Esophagus muscularis mucosa (tissue), 4 donors: Measurements from ENCODE around the gene COBL. TPM values are rescaled to one million over a fixed set of nuclear protein-coding genes. Genes with fewer than 3 reads are reported as not detected.

Source experiments
- DNase-seq: peaks from one replicate; pipeline ENCODE4 v3.0.0-alpha.2; 2017; ENCODE audit errors: extremely low spot score
- H3K27ac ChIP-seq, 4 donors: fragments of 200-600 bp; sonication (generic); replicated peaks in 1 of 4; 1 replicate in 3 of 4; 2 replicates in 1 of 4; pipeline ENCODE4 v1.5.1; 2016 to 2019; ENCODE audit warnings: mild to moderate bottlenecking in 1 of 4
- H3K27me3 ChIP-seq, 4 donors: fragments of 200-600 bp; sonication (generic); one replicate each; pipeline versions ENCODE4 v1.5.1 to v1.6.0; 2016 to 2019
- H3K36me3 ChIP-seq, 4 donors: fragments of 200-600 bp; sonication (generic); one replicate each; pipeline ENCODE4 v1.5.1; 2016 to 2019
- H3K4me1 ChIP-seq, 4 donors: fragments of 200-600 bp; sonication (generic); one replicate each; pipeline ENCODE4 v1.5.1; 2016 to 2019
- H3K4me3 ChIP-seq, 4 donors: fragments of 200-600 bp; sonication (generic); 1 replicate in 2 of 4; 2 replicates in 2 of 4; pipeline ENCODE4 v1.5.1; 2016 to 2019; ENCODE audit warnings: mild to moderate bottlenecking in 4 of 4, moderate library complexity in 1 of 4
- H3K9me3 ChIP-seq, 4 donors: fragments of 200-600 bp; sonication (generic); 1 replicate in 3 of 4; 2 replicates in 1 of 4; pipeline ENCODE4 v1.5.1; 2016 to 2019
- EP300 ChIP-seq: sonication (generic); formaldehyde crosslinking; IDR thresholded peaks from one replicate; pipeline ENCODE4 v1.6.1; 2017; ENCODE audit warnings: antibody characterized with exemption
- POLR2A ChIP-seq: fragments of 450-650 bp; IDR thresholded peaks from one replicate; pipeline ENCODE4 v1.6.1; 2017; ENCODE audit warnings: antibody characterized with exemption, moderate library complexity, mild to moderate bottlenecking, low read depth
- POLR2AphosphoS5 ChIP-seq, 2 donors: sonication (generic); formaldehyde crosslinking; IDR thresholded peaks; one replicate each; pipeline ENCODE4 v1.6.1; 2017; ENCODE audit warnings: antibody characterized with exemption in 2 of 2
- WGBS: methylation state at CpG from one replicate; pipeline ENCODE4 v1.1.5; 2018; 5-methylcytosine and 5-hydroxymethylcytosine counted together
- intact Hi-C: fragments of 100-400 bp; cut with DNase I; formaldehyde crosslinking; loops from one replicate; pipeline ENCODE4 v1.15.1; 2023
- total RNA-seq, 4 donors: library from RNA; depleted of rRNA; stranded (reverse); fragments of >200 nt; gene quantifications; one replicate each; pipeline versions ENCODE4 v1.1.0 to v1.2.1, GENCODE V29; 2016
- TF ChIP-seq, protein P1 (sequence below), 3 experiments: fragments of 200-600 bp in 2 of 3; fragments of 450-650 bp in 1 of 3; sonication (generic) in 2 of 3; IDR thresholded peaks; one replicate each; pipeline ENCODE4 v1.5.1; 2017 to 2019; ENCODE audit warnings: antibody characterized with exemption in 3 of 3, mild to moderate bottlenecking in 2 of 3, moderate library complexity in 1 of 3

Gene COBL
- total RNA-seq, 4 donors from 2014 or later: 29.8 to 51.4 (median 45.9) TPM

DNA sequence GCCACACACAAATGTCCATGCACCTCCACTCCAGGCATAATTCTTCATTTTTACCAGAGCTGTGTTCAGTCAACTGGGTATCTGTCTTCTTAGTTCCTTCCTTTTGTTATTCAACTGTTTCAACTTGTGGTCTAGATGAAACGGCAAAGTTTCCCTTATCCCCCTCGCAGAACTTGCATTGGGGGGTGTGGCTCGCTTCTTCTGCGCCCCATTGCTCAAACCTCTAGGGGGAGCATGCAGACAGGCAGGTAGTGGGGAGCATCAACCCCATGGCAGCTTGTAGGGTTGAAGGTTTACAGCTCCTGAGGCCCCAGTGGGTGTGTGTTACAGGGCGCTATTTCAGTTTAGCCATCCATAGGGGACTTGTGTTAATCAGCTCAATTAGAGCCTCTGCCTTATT is 38.3 kb upstream of the COBL start:
- Histone ChIP-seq H3K27ac (no peak overlapping the region), H3K9me3 (no peaks in the 10 kb centered on the region), H3K4me3 (no peak overlapping the region), H3K27me3 (no peaks in the 10 kb centered on the region), H3K4me1 (peaks cover 0 to 5% (median 2%) of the 10 kb centered on the region in 4 donors), H3K36me3 (no peaks in the 10 kb centered on the region)
- DNase-seq: no peak
- 86% methylated on average over 5 of the region's 5 CpGs for WGBS
- TF ChIP-seq EP300 (no peak), POLR2AphosphoS5 (IDR thresholded peaks at IDR 0.05) (no peak), POLR2A (no peak)
- TF ChIP-seq, protein P1, sequence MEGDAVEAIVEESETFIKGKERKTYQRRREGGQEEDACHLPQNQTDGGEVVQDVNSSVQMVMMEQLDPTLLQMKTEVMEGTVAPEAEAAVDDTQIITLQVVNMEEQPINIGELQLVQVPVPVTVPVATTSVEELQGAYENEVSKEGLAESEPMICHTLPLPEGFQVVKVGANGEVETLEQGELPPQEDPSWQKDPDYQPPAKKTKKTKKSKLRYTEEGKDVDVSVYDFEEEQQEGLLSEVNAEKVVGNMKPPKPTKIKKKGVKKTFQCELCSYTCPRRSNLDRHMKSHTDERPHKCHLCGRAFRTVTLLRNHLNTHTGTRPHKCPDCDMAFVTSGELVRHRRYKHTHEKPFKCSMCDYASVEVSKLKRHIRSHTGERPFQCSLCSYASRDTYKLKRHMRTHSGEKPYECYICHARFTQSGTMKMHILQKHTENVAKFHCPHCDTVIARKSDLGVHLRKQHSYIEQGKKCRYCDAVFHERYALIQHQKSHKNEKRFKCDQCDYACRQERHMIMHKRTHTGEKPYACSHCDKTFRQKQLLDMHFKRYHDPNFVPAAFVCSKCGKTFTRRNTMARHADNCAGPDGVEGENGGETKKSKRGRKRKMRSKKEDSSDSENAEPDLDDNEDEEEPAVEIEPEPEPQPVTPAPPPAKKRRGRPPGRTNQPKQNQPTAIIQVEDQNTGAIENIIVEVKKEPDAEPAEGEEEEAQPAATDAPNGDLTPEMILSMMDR (IDR thresholded peaks at IDR 0.05): no peak
- intact Hi-C loops: no loop called here

- Histone ChIP-seq H3K4me3 (no peak overlapping the region), H3K27me3 (no peaks in the 10 kb centered on the region), H3K27ac (no peak overlapping the region), H3K4me1 (peaks cover 0 to 5% (median 2%) of the 10 kb centered on the region in 4 donors), H3K36me3 (no peaks in the 10 kb centered on the region), H3K9me3 (no peaks in the 10 kb centered on the region)
- intact Hi-C loops: no loop called here
- DNase-seq: no peak
- 98% methylated on average over 2 of the region's 2 CpGs for WGBS
- TF ChIP-seq, protein P1 (IDR thresholded peaks at IDR 0.05): no peak
- TF ChIP-seq POLR2AphosphoS5 (IDR thresholded peaks at IDR 0.05) (no peak), POLR2A (no peak), EP300 (no peak)
Measured at GRCh38 chr7:51354434-51354833, 37.8 kb upstream of the COBL start.

- intact Hi-C loops: no loop called here
- DNase-seq: no peak
- no peak overlapping the region for H3K4me3 ChIP-seq
- TF ChIP-seq EP300 (no peak), POLR2A (no peak), POLR2AphosphoS5 (IDR thresholded peaks at IDR 0.05) (no peak)
- TF ChIP-seq, protein P1 (IDR thresholded peaks at IDR 0.05): no peak
- H3K9me3 ChIP-seq: no peaks in the 10 kb centered on the region
- no peaks in the 10 kb centered on the region for H3K36me3 ChIP-seq
- H3K4me1 ChIP-seq: peaks cover 0 to 5% (median 2%) of the 10 kb centered on the region in 4 donors
- WGBS: 84% methylated on average over 10 of the region's 10 CpGs
- H3K27ac ChIP-seq: no peak overlapping the region
- no peaks in the 10 kb centered on the region for H3K27me3 ChIP-seq
Measured at GRCh38 chr7:51352174-51353100, 35.8 kb upstream of the COBL start.

DNA sequence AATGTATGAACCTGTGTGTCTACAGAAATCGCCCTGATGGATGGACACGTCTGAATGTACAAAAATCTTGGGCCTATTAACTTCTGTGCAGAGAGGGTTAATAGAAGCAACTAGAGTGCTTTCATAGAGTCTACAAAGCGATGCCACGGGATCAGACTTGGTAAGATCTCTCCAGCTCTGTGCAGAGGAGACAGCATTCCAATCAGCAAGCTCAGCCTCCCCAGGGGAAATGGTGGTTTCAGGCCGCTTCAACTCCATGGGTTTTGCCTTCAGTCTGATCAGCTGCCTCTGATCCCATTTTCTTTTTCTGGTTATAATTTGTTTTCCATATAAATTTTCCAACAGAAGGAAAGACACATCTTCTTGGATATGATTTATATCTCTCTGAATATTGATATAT is 35.1 kb upstream of the COBL start:
- peaks cover 0 to 5% (median 2%) of the 10 kb centered on the region in 4 donors for H3K4me1 ChIP-seq
- H3K9me3 ChIP-seq: no peaks in the 10 kb centered on the region
- no peak for DNase-seq
- H3K4me3 ChIP-seq: no peak overlapping the region
- no peak overlapping the region for H3K27ac ChIP-seq
- no peak for TF ChIP-seq POLR2AphosphoS5 (IDR thresholded peaks at IDR 0.05)
- TF ChIP-seq POLR2A: no peak
- TF ChIP-seq, protein P1 (IDR thresholded peaks at IDR 0.05): no peak
- TF ChIP-seq EP300: no peak
- 94% methylated on average over 5 of the region's 5 CpGs for WGBS
- H3K27me3 ChIP-seq: no peaks in the 10 kb centered on the region
- intact Hi-C loops: no loop called here
- no peaks in the 10 kb centered on the region for H3K36me3 ChIP-seq
